Hindlimb muscle (tissue), 1 donor: ENCODE measurements around the gene AFDN. TPM values are rescaled to one million over a fixed set of nuclear protein-coding genes. Genes with fewer than 3 reads are reported as not detected.

Experiments used
- DNase-seq: peaks from one replicate; pipeline ENCODE4 v3.0.0-alpha.2; 2013
- polyA plus RNA-seq: library from polyadenylated mRNA; unstranded; fragments of 120-200 nt; gene quantifications from one replicate; pipeline ENCODE4 v1.2.1, GENCODE V29; 2013; ENCODE audit not compliant: insufficient read length

AFDN gene
- polyA plus RNA-seq = 49.3 TPM

GRCh38 chr6:167826896-167827582 is at the start of gene AFDN:
Gene AFDN, plus strand, starts transcription at chr6:167826911. Its CDS starts 222 bp downstream, at chr6:167827133.
- no peak for DNase-seq

GRCh38 chr6:167778497-167779128 is 48.1 kb upstream of the AFDN start:
- no peak for DNase-seq

- DNase-seq = no peak
Observed at GRCh38 chr6:167779129-167779992, 47.4 kb upstream of the AFDN start.

GRCh38 chr6:167779993-167780655 is 46.6 kb upstream of the AFDN start:
- DNase-seq = no peak

GRCh38 chr6:167781066-167781767 is 45.5 kb upstream of the AFDN start:
- no peak for DNase-seq

GRCh38 chr6:167781868-167782267 is 44.8 kb upstream of the AFDN start:
- DNase-seq = no peak

- DNase-seq = no peak
Observed at GRCh38 chr6:167782698-167783517, 43.8 kb upstream of the AFDN start.

GRCh38 chr6:167786853-167787675 is 39.6 kb upstream of the AFDN start:
- no peak for DNase-seq

- DNase-seq = no peak
Observed at GRCh38 chr6:167787896-167788562, 38.7 kb upstream of the AFDN start.

- no peak for DNase-seq
Observed at GRCh38 chr6:167788563-167788903, 38.2 kb upstream of the AFDN start.

- no peak for DNase-seq
Observed at GRCh38 chr6:167789358-167789757, 37.4 kb upstream of the AFDN start.

GRCh38 chr6:167791091-167791779 is 35.5 kb upstream of the AFDN start:
- DNase-seq = no peak

- no peak for DNase-seq
Observed at GRCh38 chr6:167791780-167792478, 34.8 kb upstream of the AFDN start.

- no peak for DNase-seq
Observed at GRCh38 chr6:167793421-167793820, 33.3 kb upstream of the AFDN start.

GRCh38 chr6:167794161-167795157 is 32.3 kb upstream of the AFDN start:
- no peak for DNase-seq

- no peak for DNase-seq
Observed at GRCh38 chr6:167795321-167795811, 31.3 kb upstream of the AFDN start.

GRCh38 chr6:167795874-167796191 is 30.9 kb upstream of the AFDN start:
- no peak for DNase-seq
